IMR-90 (cell line): Measurements from ENCODE around the gene RIPK1. TPM values are rescaled to one million over a fixed set of nuclear protein-coding genes. Genes with fewer than 3 reads are reported as not detected.
"Not testable (repeated sequence)": the region's sequence is repeated elsewhere in the genome, so short reads cannot be mapped to it uniquely, and the experiment has no call there.

Source experiments
- ATAC-seq: fragments of 200-7000 bp; cut with Tn5 transposase; 2 replicates; pipeline ENCODE4 v1.9.1; 2020; ENCODE audit warnings: low read depth, mild to moderate bottlenecking, moderate library complexity
- BruUV-seq: library from RNA; stranded (reverse); fragments of 400-500 nt; replicated peaks from 2 replicates; lab custom pipeline; 2021; lab: Mats Ljungman, UMichigan
- CTCF ChIA-PET: fragments of 300-600 bp; formaldehyde crosslinking; extraction: SDS; loops from one replicate; lab custom pipeline; 2021; ENCODE audit warnings: antibody characterized with exemption; lab: Yijun Ruan, JAX
- POLR2A ChIA-PET: fragments of 300-600 bp; sonication (Branson Sonifier 250); formaldehyde crosslinking; loops from one replicate; lab custom pipeline; 2022; ENCODE audit warnings: antibody characterized with exemption; ENCODE audit not compliant: unreplicated experiment; lab: Charles Lee
- DNase-seq: peaks from one replicate; pipeline ENCODE4 v3.0.0; 2013
- H2AFZ ChIP-seq: replicated peaks from 2 replicates; pipeline ENCODE3; 2013; ENCODE audit warnings: low read length, mild to moderate bottlenecking; ENCODE audit not compliant: poor library complexity
- H2AK5ac ChIP-seq: 2 replicates; pipeline ENCODE4 v1.6.1; 2013; ENCODE audit warnings: low read depth, low read length, inconsistent platforms
- H2AK9ac ChIP-seq: replicated peaks from 2 replicates; pipeline ENCODE3; 2013; ENCODE audit warnings: mild to moderate bottlenecking, low read depth, low read length, moderate library complexity; ENCODE audit not compliant: poor library complexity
- H2BK120ac ChIP-seq: 2 replicates; pipeline ENCODE4 v1.6.1; 2013; ENCODE audit warnings: low read depth, low read length, inconsistent platforms
- H2BK15ac ChIP-seq: 3 replicates; pipeline ENCODE4 v1.6.1; 2013; ENCODE audit warnings: low read depth, low read length, inconsistent platforms
- H2BK20ac ChIP-seq: 2 replicates; pipeline ENCODE4 v1.6.1; 2013; ENCODE audit warnings: low read depth, mild to moderate bottlenecking, inconsistent platforms, low read length, moderate library complexity
- H2BK5ac ChIP-seq: 2 replicates; pipeline ENCODE4 v1.6.1; 2013; ENCODE audit warnings: mild to moderate bottlenecking, low read depth, low read length, inconsistent platforms; ENCODE audit not compliant: poor library complexity, severe bottlenecking
- H3K14ac ChIP-seq: replicated peaks from 2 replicates; pipeline ENCODE4 v1.6.1; 2013; ENCODE audit warnings: low read depth, low read length, inconsistent platforms
- H3K18ac ChIP-seq: 2 replicates; pipeline ENCODE4 v1.6.1; 2013; ENCODE audit warnings: low read depth, low read length, control low read depth
- H3K23ac ChIP-seq: 2 replicates; pipeline ENCODE4 v1.6.1; 2013; ENCODE audit warnings: low read depth, low read length, inconsistent platforms
- H3K27ac ChIP-seq: 2 replicates; pipeline ENCODE4 v1.5.1; 2013; ENCODE audit warnings: mild to moderate bottlenecking, control low read depth, low read length; ENCODE audit not compliant: insufficient read depth
- H3K27me3 ChIP-seq: 2 replicates; pipeline ENCODE4 v1.6.1; 2013; ENCODE audit warnings: low read length; ENCODE audit not compliant: control insufficient read depth, insufficient read depth
- H3K36me3 ChIP-seq: 2 replicates; pipeline ENCODE4 v1.6.1; 2013; ENCODE audit warnings: low read length, mixed read lengths; ENCODE audit not compliant: control insufficient read depth, insufficient read depth
- H3K4ac ChIP-seq: 2 replicates; pipeline ENCODE4 v1.6.1; 2013; ENCODE audit warnings: low read depth, low read length, inconsistent platforms
- H3K4me1 ChIP-seq: 2 replicates; pipeline ENCODE4 v1.6.1; 2013; ENCODE audit warnings: low read length, mixed read lengths; ENCODE audit not compliant: control insufficient read depth, insufficient read depth
- H3K4me2 ChIP-seq: 2 replicates; pipeline ENCODE4 v1.6.1; 2013; ENCODE audit warnings: low read depth, mild to moderate bottlenecking, control low read depth, low read length, moderate library complexity
- H3K4me3 ChIP-seq: 2 replicates; pipeline ENCODE4 v1.5.1; 2013; ENCODE audit warnings: low read depth, mild to moderate bottlenecking, control low read depth, low read length, moderate library complexity; ENCODE audit not compliant: insufficient read depth
- H3K56ac ChIP-seq: 2 replicates; pipeline ENCODE4 v1.6.1; 2013; ENCODE audit warnings: low read length, inconsistent platforms; ENCODE audit not compliant: insufficient read depth; ENCODE audit errors: extremely low read depth
- H3K79me1 ChIP-seq, 2 experiments: 2 replicates each; pipeline ENCODE4 v1.6.1; 2013; ENCODE audit warnings: low read length in 2 of 2, inconsistent platforms in 1 of 2, low read depth in 1 of 2
- H3K9ac ChIP-seq: 2 replicates; pipeline ENCODE4 v1.6.1; 2013; ENCODE audit warnings: low read depth, low read length, control low read depth
- H3K9me1 ChIP-seq: 2 replicates; pipeline ENCODE4 v1.6.1; 2013; ENCODE audit warnings: low read length, inconsistent platforms; ENCODE audit not compliant: insufficient read depth
- H3K9me3 ChIP-seq: 2 replicates; pipeline ENCODE4 v1.6.1; 2013; ENCODE audit warnings: low read length; ENCODE audit not compliant: control insufficient read depth, insufficient read depth
- H4K20me1 ChIP-seq: 2 replicates; pipeline ENCODE4 v1.6.1; 2013; ENCODE audit warnings: low read length, inconsistent platforms; ENCODE audit not compliant: insufficient read depth
- H4K5ac ChIP-seq: 2 replicates; pipeline ENCODE4 v1.6.1; 2013; ENCODE audit warnings: mild to moderate bottlenecking, low read depth, low read length, control low read depth
- H4K8ac ChIP-seq, 2 experiments: 2 replicates each; pipeline ENCODE4 v1.6.1; 2013; ENCODE audit warnings: low read depth in 2 of 2, low read length in 2 of 2, control low read depth in 1 of 2, inconsistent platforms in 1 of 2
- H4K91ac ChIP-seq: 2 replicates; pipeline ENCODE4 v1.6.1; 2013; ENCODE audit warnings: low read depth, low read length, inconsistent platforms; ENCODE audit not compliant: insufficient read depth
- WGBS, 2 experiments: methylation state at CpG; one replicate each; pipeline versions ENCODE4 v1.1.5 to v1.1.7; 2013; ENCODE audit warnings: missing lambda C conversion rate in 2 of 2; ENCODE audit not compliant: insufficient read length in 1 of 2; ENCODE audit errors: extremely low coverage in 2 of 2; 5-methylcytosine and 5-hydroxymethylcytosine counted together
- dilution Hi-C: fragments of 300-500 bp; cut with HindIII; formaldehyde crosslinking; loops from one replicate; pipeline ENCODE4 v1.14.3; 2018; ENCODE audit warnings: low sequenced_read_pairs; ENCODE audit not compliant: unreplicated experiment
- in situ Hi-C: fragments of 300-500 bp; cut with MboI; formaldehyde crosslinking; loops from 3 replicates; pipeline ENCODE4 v1.14.3; 2019; ENCODE audit warnings: low sequenced_read_pairs, inconsistent platforms, mixed read lengths
- intact Hi-C: fragments of 100-400 bp; cut with micrococcal nuclease; formaldehyde crosslinking; loops from 2 replicates; pipeline ENCODE4 v1.10.0; 2022
- polyA plus RNA-seq, 3 experiments: library from polyadenylated mRNA; depleted of rRNA; stranded (reverse); fragments of >200 nt; gene quantifications; 2 replicates each; pipeline ENCODE4 v1.2.3, GENCODE V29; 2012; ENCODE audit warnings: low replicate concordance in 1 of 3
- total RNA-seq: library from RNA; depleted of rRNA; stranded (reverse); fragments of >200 nt; gene quantifications from 2 replicates; pipeline ENCODE4 v1.2.3, GENCODE V29; 2012

RIPK1 gene
- total and polyA plus RNA-seq, 2 of the 4 experiments (the other 2 are of a cell fraction) = 12.6 to 25.6 TPM

DNA sequence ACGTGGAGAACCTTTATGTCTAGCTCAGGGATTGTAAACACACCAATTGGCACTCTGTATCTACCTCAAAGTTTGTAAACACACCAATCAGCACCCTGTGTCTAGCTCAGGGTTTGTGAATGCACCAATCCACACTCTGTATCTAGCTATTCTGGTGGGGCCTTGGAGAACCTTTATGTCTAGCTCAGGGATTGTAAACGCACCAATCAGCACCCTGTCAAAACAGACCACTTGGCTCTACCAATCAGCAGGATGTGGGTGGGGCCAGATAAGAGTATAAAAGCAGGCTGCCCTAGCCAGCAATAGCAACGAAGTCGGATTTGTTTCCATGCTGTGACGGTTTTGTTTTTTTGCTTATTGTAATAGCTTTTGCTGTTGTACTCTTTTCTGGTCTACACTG, 40.1 kb upstream of the RIPK1 start:
- dilution Hi-C loops, BruUV-seq: not testable (repeated sequence)

More for the DNA sequence above, 40.1 kb upstream of the RIPK1 start:
- Histone ChIP-seq H2AFZ (peak overlapping the region; percentile 62), H3K79me1 (peaks cover 5 to 10% of the 10 kb centered on the region in 2 experiments), H3K4me1 (peaks cover 12% of the 10 kb centered on the region), H4K8ac (0 out of 4 replicates have a peak overlapping the region, but pooled peaks of 1 of the 2 experiments have one; percentile 29)
- H3K4me3 ChIP-seq, H3K4me2 ChIP-seq, H2AK5ac ChIP-seq, H3K27me3 ChIP-seq, H3K9me3 ChIP-seq, CTCF ChIA-PET, H3K9me1 ChIP-seq, H2AK9ac ChIP-seq, ATAC-seq, intact Hi-C loops, in situ Hi-C loops, H3K14ac ChIP-seq, H4K20me1 ChIP-seq, H3K56ac ChIP-seq, H3K36me3 ChIP-seq, H2BK15ac ChIP-seq, H2BK5ac ChIP-seq, H2BK120ac ChIP-seq, H3K9ac ChIP-seq, H4K91ac ChIP-seq, H3K4ac ChIP-seq, H3K27ac ChIP-seq, H2BK20ac ChIP-seq, H3K23ac ChIP-seq, DNase-seq, POLR2A ChIA-PET, H4K5ac ChIP-seq, H3K18ac ChIP-seq: not testable (repeated sequence)
- no CpG with 5 or more reads among the region's 5 CpGs for WGBS, 2 experiments
